HG03108 (cell line): Measurements from ENCODE around the gene EPAS1.

Source experiments
- ATAC-seq: cut with Tn5 transposase; IDR thresholded peaks from one replicate; pipeline ENCODE4 v1.9.1; 2021; ENCODE audit warnings: moderate library complexity; ENCODE audit not compliant: unreplicated experiment

Gene EPAS1

DNA sequence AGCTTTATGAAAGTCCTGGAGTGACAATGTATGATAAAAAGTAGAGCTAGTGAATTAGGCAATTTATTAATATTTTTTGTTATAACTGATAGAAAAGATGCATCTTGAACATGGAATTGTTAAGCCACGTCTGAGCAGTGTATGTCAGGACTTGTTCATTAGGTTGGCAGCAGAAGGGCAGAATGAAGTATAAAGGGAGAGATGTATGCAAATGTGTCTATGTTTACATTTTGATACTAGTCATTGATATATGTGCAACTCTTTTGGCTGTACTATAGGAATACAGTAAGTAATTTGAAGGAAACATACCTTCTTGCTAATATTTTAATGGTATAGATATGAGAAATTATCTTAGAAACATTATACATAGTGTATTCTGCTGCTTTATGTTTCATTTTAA lies 133.2 kb downstream of the EPAS1 start:
- ATAC-seq: no peak

DNA sequence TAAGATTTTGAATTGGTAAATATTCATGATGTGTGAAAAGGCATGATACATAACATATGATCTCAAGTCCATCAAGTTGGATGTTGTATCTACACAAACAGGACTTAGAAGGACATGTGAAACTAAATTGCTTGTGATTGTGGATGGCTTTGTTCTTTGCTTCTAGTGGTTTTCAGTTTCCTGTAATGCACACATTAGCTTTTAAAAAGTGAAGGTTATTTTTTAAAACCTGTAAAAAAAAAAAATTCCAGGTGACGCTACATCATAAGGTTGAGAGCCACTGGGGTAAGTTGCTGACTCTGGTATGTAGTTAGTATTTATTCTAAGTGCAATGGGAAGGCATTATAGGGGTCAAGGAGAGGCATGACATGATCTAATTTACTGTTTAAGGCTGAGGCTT lies 133.8 kb downstream of the EPAS1 start:
- ATAC-seq: no peak

DNA sequence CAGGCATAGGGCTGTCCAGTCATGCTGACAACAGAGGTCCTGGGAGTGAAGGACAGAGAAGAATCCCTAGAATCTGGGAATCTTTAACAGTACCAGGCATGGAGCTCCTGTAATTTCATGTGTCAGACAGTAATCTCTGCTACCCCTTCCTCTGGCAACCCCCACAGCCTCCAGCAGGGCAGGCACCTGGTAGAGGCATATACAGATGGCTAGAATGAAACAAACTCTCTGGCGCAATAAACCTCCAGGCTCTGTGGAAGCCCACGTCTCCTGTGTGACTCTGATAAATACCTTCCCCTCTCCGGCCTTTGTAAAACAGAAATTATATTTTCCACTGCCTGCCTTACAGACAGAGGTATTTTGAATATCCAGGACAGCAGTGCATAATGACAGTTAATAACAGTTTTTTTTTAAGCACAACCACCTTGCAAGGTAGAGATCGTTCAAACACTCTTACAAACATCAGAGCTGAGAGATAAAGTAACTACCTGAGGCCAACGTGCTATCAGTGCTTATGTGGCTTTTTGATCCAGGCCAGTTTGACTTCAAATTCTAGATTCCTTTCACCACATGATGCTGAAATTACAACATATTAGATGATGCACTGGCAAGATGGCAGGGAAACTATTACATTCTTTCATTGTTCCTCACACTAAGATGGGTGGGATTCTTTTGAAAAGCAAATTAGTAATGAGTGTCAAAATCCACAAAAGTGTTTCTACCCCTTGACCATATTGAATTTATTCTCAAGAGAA lies 134.5 kb downstream of the EPAS1 start:
- ATAC-seq: no peak

GRCh38 chr2:46434851-46435273 lies 137.7 kb downstream of the EPAS1 start:
- no peak for ATAC-seq

- ATAC-seq: no peak
These were observed 138.1 kb downstream of the EPAS1 start for GRCh38 chr2:46435353-46435752.

DNA sequence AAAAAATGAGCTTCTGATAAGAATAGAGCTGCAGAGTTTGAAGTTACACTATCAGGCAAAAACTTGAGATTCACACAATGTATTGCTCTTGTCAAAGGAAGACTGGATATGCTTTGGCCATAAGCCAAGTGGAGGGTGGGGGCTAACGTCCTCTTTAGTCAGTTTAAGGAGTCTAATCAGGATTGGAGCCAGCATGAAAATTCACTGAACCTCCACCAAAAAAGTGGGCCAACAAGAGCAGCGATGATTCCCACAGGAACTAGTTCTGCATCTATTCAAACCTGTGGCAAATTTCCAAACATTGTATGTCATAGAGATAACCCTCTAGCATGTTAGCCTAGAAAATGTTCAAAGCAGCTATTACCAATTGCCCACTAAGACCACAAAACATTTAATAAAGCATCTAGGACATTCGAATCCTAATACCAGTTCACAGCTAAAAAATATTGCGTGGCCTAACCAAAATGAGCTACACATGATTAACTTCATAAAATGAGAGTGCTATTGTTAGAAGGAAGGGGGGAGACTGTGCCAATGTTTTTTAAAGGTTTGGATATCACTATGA lies 138.7 kb downstream of the EPAS1 start:
- no peak for ATAC-seq
